CD4-positive, alpha-beta T cell treated with Interleukin-21 for 1 hour (primary cell): ENCODE measurements around the gene ASPHD2.

ENCODE experiments used
- DNase-seq: peaks from one replicate; pipeline ENCODE4 v3.0.0-alpha.2; 2020

The ASPHD2 gene

DNA sequence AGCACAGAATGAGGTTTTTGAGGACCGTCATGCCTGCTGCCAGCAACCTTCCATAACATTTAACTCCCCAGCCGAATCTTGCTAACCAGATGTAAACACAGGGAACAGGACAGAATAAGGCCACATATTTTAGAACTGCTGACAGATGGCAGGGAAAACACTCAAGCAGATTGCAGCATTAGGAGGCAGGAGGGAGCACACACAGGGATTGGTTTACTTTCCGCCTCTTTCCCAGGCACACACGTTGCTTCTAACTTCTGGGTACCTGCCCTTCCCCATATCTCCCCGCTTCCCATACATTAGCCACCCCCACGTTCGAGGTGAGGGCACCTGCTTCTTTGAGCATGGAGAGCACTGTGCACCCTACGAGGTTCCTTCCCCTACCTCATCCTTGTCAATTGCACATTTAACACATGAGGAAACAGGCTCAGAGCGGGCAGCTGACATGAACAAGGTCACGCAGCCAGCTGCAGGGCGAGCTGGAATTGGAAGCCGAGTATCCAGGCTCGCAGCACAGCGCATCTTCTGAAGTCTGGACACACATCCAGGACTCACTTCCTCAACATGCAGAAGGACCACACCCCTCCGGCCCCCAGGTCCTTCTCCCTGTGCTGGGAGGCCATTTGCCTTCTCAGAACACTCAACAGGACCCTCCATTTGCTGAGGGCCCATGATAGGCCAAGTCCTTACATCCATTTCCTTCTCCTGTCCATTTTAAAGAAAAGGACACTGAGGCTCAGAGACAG lies 18.7 kb downstream of the ASPHD2 start:
- no peak for DNase-seq

DNA sequence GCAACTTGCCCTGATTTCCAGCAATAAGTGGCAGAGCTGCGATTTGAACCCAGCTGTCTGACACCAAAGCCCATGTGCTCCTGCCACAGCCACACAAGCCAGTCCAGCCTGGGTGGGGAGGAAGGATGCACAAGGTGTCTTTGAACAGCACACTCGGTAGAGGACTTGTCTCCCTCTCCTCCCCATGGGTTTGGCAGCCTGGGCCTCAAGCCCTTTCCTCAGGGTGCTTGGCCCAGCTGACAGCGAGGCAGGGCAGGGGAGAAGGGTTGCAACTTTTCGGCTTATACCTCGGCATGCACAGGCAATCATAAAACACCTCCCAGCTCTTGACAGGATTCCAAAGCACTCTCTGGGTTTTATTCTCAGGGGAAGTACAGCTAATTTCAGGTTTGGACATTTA lies 19.3 kb downstream of the ASPHD2 start:
- DNase-seq: no peak

DNA sequence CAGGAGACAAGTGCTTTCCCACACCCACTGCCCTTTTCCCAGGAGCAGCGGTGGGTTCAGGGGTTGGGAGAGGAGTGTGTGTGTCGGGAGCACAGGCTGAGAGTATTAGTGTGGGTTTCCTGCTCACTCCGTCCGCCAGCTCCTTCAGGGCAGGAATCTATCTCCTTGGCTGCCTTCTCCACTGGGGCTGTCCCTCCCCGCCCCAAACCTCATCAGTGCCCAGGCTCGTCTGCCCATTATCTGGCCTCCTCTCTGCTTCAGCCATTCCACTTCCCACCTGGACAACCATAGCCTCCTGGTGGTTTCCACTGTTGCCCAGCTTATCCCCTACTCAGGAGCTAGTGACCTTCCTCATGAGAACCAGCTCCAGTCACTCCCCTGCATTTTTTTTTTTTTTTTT lies 19.9 kb downstream of the ASPHD2 start:
- no peak for DNase-seq

DNA sequence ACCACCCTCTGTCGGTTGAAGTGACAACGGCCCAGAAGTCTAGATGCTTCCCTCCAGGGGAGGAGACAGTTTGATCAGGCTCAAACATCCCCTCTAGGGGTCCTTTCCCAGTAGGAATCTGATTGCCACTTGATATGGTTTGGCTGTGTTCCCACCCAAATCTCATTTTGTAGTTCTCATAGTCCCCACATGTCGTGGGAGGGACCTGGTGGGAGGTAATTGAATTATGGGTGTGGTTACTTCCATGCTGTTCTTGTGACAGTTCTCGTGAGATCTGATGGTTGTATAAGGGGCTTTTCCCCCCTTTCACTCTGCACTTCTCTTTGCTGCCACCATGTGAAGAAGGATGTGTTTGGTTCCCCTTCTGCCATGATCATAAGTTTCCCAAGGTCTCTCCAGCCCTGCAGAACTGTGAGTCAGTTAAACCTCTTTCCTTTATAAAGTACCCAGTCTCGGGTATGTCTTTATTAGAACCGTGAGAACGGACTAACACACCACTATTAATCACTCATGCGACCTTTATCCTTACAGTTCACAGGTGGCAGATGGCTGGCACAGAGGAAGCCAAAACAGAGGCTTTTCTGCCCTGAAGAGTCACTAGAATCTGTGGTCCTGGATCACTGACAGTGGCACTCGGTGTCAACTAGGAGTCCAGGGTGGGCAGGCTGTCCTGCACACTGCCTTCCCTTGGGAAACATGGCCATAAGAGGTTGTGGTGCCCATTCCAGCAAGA lies 21.6 kb downstream of the ASPHD2 start:
- DNase-seq: no peak

DNA sequence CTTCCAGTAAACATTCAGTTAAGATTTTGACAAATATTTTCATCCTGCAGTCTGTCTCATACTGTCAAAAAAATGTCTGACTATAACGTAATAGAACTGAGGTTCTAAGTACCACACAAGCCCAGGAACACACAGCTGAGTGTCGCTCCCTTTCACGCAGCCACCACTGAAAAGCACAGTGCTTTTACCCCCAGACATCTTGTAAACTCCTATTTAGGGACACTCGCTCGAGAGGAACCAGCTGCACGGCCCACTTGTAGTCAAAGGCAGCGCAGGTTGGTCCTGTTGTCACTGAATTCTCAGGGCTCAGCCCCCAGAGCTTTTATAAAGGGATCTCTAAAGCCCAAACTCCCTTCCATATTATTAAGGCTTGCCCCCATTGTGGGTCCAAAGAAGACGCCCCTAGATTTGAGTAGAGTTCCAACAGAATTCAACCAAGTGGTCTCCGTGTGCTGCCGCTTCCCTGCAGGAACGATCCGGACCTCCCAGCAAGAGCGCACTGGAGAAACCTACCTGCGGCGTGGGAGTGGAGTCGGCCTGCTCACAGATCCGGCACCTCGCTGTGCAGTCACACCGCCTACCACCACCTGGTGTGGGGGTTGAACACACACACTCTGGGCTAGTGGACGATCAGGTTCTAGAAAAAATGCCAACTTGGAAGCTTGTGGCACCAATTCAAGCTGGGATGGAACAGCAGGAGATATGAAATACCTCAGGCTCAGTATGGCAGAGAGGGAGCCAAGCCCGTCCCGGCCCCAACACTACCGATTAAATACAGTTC lies 23.4 kb downstream of the ASPHD2 start:
- DNase-seq: no peak

DNA sequence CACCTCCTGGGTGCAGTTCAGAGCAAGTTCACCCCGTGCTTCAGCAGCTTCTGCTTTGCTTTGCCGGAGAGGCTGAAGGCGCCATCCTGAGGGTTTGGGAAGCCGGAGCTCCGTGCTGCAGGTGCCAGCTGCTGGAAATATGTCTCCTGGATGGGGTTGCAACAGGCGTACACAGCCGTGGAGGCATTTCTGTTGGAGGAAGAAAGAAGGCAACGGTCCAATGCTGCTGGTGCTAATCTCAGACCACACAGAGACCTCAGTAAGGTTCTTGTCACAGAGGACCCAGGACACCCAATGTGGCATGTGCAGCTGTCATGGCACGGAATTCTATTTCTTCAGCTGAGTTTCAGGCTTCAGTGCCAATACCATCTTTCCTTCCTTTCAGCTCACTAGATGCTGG lies 24.2 kb downstream of the ASPHD2 start:
- no peak for DNase-seq

DNA sequence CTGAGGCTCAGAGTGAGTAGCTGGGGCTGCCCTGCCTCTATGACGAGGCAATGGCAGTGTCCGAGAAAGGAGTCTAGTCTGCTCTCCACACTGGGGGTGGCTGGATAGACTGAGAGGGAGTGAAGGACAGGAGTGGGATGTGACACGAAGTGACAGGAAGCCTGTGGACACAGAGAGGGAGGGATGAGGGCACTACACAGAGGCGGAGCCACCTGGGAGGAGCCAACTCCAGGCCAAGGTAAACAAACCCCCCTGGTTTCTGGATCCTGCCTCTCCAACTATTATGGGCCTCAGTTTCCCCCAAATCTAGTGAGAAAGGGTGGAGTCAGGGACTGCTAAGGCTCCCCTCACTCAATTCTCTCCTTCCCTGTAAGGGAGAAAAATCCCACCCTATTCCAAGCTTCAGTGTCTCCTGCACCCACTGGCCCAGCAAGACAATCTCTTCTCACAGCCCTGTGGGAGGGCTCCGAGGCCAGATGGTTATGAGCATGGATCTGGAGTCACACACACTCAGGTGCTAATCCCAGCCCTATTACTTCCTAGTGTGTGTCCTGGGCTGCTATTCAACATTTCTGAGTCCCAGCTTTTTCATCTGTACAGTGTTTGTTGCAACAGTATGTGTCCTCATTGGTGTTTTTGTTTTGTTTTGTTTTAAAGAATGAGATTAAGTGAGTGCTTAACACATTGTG lies 24.9 kb downstream of the ASPHD2 start:
- no peak for DNase-seq

DNA sequence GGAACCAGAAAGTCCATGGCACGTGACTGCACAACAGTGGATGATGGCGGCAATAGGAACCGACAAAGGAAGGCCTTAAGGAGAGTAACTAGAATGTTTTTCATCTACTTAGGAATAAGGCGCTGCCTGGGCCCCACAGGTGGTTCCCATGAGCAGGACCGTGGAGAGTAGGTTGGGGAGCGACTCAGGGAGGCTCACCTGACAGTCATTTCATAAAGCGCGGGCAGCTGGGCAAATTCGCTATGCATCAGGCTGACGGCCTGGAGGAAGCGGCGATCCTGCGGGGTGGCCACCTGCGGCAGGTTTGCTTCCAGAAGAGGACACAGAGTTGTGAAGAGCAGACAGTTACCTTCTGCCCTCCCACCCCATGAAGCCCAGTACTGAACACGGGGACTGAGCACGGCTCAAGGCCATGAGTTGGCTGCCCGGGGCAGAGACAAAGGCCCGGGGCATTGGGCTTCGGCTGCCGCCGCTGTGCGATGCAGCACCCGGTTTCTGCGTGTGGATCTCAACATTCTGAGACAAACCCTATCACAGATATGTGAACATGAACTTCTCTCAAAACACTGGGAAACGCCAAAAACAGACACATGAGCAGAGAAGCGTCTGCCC lies 28.7 kb downstream of the ASPHD2 start:
- DNase-seq: no peak

DNA sequence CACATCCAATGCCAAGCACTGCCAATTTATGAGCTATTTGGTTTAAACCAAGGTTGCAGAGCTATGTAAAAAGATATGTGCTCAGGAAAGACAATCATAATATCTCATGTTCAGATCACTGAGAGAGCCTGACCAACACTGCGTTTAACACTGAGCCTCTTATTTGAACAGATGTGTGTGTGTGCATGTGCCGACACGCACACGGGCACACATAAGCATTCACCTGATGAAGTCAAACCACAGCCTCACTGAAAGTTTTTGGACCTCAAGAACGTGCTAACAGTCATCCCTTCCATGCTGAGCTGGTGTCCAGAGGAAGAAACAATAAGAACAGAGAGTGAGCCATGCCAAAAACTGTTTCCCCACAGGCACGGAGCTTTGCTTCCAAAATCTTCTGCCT lies 31.1 kb downstream of the ASPHD2 start:
- DNase-seq: no peak

DNA sequence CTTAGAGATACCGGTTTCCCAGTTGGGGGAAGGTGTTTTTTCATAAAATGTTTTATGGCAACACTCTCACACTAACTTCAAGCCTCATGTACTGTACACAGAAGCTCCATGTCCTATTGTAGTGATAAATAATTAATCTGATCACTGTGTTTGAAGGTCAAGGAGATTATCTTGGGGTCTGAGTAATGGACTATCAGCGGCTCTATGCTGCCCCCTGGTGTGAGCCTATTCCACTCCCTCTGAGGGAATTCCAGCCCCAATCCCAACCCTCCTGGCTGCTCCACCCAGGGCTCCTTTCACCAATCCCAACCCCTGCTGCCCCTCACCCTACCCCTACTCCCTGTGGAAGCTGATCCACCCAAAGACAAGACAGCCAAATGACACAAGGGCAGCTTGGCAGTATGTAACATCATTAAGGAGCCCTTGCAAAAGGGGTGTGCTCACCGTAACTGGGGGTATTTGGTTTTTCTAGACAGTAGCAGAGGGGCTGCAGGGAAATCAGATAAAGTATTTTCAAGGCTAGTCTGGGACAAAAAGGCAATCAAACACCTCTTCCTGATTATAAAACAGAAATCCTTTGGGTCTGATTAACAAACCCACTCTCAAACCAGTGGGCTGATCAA lies 32.2 kb downstream of the ASPHD2 start:
- peak; percentile 25 for DNase-seq

DNA sequence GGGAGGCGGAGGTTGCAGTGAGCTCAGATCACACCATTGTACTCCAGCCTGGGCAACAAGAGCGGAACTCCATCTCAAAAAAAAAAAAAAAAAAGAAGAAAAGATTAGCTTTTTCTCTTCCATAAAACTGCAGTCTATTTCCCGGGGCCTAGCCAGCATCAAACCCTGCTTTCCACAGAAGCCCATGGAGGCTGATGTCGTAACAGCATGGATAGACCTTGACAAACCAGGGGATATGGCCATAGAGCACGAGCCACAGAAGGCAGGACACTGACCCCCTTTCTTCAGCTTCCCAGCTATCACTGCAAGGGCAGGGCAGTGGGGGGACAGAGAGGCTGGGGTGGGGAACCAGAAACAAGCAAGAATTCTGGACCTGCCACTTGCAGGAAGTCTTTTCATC lies 33.0 kb downstream of the ASPHD2 start:
- no peak for DNase-seq

DNA sequence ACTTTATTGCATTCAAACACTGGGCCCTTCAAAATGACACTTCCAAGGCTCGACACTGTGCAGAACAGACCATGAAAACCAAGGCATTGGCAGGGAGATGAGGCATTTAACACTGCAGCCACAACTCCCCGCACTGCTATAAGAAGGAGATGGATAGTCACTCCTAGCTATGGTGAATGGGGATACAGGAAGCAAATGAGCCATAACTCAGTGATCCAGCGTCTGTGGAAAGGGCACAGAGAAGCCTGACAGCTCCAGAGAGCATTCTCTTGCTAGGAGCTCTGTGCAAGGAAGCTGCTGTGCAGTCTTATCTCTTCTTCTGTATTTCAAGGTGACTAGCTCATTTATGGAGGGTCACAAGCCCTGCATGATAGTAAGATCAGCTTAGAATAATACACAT lies 33.6 kb downstream of the ASPHD2 start:
- no peak for DNase-seq

DNA sequence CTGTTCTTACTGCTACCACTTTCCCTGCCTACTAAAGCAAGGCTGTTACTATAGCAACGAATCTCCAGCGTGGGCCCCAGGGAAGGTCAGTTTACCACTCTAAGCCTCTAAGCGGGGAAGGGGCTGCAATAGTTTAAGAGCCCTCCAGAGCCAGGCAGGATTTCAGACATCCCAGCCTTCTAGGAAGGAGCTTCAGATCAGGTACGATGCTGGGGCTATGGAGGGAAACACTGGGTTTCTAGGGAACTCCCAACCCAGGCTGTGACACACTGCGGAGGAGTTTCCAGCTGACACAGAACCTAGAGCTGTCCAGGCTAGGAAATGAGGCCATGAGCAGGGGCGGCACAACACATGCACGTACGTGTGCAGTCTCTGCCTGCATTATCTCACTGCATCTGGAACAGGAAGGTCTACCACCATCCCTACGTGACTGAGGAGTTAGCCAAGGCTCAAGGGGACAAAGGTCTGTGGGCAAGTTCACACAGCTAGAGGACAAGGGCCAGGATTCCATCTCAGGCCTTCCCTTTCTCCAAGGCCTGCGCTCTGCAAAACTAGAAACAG lies 34.1 kb downstream of the ASPHD2 start:
- no peak for DNase-seq

DNA sequence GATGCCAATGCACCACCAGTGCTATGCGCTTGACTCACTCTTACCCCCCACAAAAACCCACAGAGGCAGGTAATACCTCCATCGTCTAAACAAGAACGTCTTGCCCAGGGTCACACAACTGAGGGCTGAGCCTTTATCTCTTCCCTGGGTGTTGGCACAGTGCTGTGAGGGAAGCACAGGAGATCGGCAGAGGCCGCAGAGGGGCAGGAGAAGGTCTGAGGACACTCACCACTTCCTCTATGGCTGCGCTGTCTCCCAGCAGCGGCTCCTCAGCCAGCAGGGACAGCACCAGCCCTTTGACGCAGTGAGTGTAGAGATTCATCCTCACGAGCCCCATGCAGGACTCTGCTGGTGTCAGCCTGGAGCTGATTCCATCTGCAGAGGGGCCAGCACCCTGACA lies 34.6 kb downstream of the ASPHD2 start:
- no peak for DNase-seq

DNA sequence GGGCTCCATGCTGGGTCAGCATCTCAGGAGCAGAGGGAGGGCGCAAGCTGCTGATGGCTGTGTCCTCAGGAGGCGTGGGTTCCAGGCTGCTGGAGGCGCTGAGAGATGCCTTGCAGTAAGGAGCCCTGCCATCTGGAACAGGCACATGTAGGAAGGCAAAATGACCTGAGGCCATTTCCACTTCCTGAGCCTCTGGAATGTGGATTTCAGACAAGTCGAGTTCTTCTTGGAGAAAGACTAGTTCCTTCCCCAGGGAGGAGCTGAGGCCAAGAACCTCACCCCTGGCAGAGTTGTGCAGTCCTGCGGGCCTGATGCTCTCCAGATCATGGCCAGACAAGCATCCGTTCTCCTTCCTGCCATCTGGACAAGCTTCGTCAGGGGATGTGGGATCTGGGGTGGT lies 35.3 kb downstream of the ASPHD2 start:
- no peak for DNase-seq

DNA sequence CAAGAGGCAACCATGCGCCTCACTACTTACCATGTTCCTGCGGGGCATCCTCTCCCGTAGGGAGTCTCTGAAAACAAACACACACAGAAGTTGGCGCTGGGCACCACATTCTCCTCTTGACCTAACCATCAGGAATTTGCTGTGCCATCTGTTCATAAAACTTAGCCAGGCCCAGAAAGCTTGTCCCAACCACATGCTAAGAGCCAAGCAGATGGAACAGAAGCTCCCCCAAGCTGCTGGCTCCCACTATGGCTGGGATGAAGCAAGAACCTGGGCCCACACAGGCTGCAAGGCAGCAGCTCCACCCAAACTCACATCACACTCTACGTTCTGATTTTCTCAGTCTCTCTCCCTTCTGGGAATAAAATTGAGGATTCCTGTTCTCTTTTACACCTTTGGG lies 37.1 kb downstream of the ASPHD2 start:
- no peak for DNase-seq

DNA sequence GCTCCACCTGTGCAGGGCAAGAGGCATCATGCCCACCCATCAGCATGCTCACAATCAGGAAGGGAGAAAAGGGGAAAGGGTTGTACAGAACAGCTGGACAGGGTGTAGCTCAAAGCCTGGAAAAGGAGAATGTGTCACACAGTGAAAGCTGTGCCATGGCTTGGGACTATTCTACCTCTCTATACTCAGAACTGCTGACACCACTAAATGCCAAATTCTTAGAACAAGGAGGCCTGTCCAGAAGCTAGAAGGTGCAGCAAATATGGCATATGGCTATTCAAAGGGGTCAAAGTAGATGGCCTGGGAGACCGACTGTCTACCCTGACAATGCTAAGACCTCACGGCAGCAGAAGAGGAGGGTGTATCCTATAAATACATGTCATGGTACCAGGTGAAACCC lies 41.7 kb downstream of the ASPHD2 start:
- no peak for DNase-seq

DNA sequence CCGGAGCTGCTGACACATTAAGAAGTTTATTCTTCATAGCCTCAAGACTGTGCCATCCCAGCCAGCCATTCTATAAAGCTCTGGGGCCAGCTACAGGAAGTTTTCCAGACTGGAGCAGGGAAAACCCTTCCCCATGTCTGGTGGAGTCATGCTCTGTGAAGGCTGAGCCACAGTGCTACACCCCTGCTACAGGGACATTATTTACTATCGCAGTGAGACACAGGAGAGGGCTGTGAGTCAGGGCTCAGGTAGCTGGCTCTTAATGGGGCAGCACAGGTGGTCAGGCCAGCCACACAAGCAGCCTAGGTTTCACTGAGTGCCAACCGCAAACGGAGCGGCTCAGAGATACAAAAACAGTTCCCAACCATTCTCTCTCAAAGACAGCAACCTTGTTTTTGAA lies 42.5 kb downstream of the ASPHD2 start:
- DNase-seq: no peak

DNA sequence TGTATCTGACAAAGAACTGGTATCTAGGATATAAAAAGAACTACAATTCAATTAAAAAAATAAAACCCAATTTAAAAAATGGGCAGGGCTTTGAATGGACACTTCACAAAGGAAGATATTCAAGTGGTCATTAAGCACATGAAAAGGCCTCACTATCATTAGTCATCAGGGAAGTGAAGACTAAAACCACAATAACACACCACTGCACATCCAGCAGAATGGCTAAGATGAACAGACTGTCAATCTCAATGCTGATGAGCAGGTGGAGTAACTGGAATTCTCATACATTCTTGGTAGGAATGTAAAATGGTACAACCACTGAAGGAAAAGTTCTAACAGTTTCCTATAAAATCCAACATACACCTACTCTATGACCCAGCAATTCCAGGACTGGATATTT lies 45.6 kb downstream of the ASPHD2 start:
- DNase-seq: no peak

DNA sequence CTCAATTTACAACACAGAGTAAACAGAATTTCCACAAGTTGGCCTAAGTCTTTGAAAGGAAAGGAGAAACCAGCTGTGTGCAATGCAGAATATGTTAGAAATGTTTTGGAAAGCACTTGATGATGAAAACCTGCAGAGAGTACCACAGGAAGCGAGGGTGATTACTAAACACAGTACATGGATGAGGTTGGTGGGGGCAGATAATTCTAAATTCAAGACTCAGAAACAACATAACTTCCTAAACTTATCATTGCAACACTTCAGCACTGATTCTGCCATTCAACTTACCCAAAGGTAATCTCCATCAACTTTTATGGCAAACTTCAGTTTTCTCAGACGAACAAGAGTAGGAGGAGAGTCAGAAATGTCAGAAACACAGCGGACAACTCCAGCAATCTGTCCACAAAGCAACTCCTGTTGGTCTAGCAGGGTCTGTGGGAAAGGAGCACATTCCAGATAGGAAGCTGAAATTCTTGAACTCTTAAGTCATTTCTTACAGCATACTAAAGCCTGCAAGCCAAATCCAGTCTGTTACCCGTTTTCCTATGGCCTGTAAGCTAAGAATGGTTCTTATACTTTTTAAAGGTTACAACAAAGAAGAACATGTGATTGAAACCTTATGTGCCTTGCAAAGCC lies 47.8 kb downstream of the ASPHD2 start:
- no peak for DNase-seq

DNA sequence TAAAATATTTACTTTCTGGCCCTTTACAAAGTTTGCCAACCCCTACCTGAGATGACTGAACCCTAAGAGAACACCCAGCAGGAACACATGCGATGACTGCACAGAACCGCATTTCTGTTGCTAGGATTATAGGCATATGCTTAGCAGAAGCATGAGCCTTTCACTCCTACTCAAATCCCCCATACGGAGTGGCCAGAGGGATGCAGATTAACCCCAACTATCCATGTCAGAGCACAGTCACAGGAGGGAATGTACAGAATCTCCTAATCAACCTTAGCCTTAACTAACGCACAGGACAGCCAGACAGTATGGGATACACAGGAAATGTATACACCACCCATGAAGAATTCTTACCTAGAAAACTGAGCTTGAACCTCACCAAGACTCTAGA lies 48.3 kb downstream of the ASPHD2 start:
- no peak for DNase-seq
